Measurements from ENCODE around the gene TM4SF5. TPM values are rescaled to one million over a fixed set of nuclear protein-coding genes. Genes with fewer than 3 reads are reported as not detected.

The TM4SF5 gene, protein sequence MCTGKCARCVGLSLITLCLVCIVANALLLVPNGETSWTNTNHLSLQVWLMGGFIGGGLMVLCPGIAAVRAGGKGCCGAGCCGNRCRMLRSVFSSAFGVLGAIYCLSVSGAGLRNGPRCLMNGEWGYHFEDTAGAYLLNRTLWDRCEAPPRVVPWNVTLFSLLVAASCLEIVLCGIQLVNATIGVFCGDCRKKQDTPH
- total RNA-seq (under 1 TPM in 2 of 7 donors, not detected in 5; 0.31 to 0.83 TPM), polyA plus RNA-seq (not detected)
- long read RNA-seq, donor 1: 0 reads
- long read RNA-seq, donor 2: 0 reads
- long read RNA-seq, donor 3: 0 reads

DNA sequence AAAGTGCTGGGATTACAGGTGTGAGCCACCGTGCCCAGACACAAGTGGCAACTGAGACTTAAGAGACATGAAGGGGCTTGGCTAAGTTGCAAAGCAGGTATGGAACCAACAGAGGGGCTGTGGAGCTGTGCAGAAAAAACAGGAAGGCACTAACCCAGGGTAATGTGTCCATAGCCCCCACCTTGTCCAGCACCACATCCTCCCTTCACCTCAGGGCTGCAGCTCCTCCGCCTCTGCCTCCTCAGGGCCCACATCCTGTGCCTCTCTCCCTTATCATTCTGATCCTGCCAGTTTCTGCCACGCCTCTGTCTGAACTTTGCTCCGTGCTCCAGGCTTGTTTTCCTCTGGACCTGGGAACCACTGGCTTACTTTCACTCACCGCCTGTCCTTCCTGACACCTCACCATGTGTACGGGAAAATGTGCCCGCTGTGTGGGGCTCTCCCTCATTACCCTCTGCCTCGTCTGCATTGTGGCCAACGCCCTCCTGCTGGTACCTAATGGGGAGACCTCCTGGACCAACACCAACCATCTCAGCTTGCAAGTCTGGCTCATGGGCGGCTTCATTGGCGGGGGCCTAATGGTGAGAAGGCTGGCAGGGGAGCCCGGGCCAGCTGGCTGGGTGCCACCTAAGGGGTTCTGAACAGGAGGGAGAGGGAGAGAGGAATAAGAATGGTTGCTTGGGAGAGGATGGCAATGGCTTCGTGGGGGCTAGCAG lies at the start of gene TM4SF5:
TSS of gene TM4SF5 (plus strand) at position 368 of the 716 bp plus-strand sequence. CDS start at position 405, 37 bp downstream.
- DNase-seq: no peak
- WGBS, 3 donors: 56 to 68% (median 58%) methylated on average over 13 of the region's 13 CpGs
- intact Hi-C loops (cut with DNase I): no loop called here
- TF ChIP-seq, protein P1, sequence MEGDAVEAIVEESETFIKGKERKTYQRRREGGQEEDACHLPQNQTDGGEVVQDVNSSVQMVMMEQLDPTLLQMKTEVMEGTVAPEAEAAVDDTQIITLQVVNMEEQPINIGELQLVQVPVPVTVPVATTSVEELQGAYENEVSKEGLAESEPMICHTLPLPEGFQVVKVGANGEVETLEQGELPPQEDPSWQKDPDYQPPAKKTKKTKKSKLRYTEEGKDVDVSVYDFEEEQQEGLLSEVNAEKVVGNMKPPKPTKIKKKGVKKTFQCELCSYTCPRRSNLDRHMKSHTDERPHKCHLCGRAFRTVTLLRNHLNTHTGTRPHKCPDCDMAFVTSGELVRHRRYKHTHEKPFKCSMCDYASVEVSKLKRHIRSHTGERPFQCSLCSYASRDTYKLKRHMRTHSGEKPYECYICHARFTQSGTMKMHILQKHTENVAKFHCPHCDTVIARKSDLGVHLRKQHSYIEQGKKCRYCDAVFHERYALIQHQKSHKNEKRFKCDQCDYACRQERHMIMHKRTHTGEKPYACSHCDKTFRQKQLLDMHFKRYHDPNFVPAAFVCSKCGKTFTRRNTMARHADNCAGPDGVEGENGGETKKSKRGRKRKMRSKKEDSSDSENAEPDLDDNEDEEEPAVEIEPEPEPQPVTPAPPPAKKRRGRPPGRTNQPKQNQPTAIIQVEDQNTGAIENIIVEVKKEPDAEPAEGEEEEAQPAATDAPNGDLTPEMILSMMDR (IDR thresholded peaks at IDR 0.05): no peak
- TF ChIP-seq POLR2A (IDR thresholded peaks at IDR 0.05) (no peak), EP300 (IDR thresholded peaks at IDR 0.05) (no peak)
- H3K27ac ChIP-seq: no peak within 1 kb of the TSS
- H3K36me3 ChIP-seq: no peaks in the 10 kb centered on the region
- no peaks in the 10 kb centered on the region for H3K9me3 ChIP-seq
- no peaks in the 10 kb centered on the region for H3K4me1 ChIP-seq (ENCODE audit: insufficient read depth)
- H3K27me3 ChIP-seq: no peaks in the 10 kb centered on the region
- no peak within 1 kb of the TSS for H3K4me3 ChIP-seq

DNA sequence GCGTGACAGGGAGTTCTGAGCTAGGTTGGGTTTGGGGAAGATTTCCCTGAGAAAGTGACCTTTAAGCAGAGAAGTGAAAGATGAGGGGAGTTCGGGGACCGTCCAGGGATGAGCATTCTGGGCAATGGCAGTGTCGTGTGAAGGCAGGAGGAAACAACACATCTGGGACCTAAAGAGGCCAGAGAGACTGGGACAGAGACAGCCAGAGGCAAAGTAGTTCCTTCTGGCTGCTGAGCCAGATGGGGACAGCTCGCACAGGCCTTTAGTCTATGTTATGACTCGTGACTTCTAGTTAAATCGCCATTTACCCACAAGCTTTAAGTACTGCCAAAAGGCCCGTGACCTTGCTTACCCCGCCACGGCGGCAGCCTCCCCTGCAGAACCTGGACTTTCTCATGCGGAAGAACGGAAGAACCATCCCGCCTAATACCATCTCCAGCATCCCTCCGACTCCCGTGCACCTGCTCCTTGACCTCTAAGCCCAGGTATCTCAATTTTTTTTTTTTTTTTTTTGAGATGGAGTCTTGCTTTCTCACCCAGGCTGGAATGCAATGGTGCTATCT lies 48.9 kb upstream of the TM4SF5 start:
- intact Hi-C loops (cut with DNase I): no loop called here
- TF ChIP-seq, protein P1 (IDR thresholded peaks at IDR 0.05): no peak
- TF ChIP-seq POLR2A (IDR thresholded peaks at IDR 0.05) (no peak), EP300 (IDR thresholded peaks at IDR 0.05) (no peak)
- no peaks in the 10 kb centered on the region for H3K4me1 ChIP-seq (ENCODE audit: insufficient read depth)
- H3K27ac ChIP-seq: no peak overlapping the region
- H3K27me3 ChIP-seq: no peaks in the 10 kb centered on the region
- 83 to 84% (median 84%) methylated on average over 16 of the region's 16 CpGs for WGBS, 3 donors
- H3K4me3 ChIP-seq: no peak overlapping the region
- no peaks in the 10 kb centered on the region for H3K9me3 ChIP-seq
- no peak for DNase-seq
- no peaks in the 10 kb centered on the region for H3K36me3 ChIP-seq

DNA sequence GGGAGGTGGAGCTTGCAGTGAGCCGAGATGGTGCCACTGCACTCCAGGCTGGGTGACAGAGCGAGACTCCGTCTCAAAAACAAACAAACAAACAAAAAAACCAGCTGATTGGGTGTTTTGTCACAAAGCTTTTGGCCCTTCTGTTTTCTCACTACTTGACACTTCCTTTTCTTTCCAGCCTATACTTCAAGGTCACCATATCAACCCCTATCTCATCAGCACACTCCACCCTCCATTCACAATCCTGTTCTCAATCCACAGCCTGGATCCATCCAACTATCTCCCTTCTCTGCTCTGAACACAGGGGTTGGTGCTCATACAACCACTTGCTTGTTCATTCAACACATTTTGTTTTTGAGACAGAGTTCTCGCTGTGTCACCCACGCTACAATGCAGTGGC lies 47.0 kb upstream of the TM4SF5 start:
- no peaks in the 10 kb centered on the region for H3K27me3 ChIP-seq
- TF ChIP-seq EP300 (IDR thresholded peaks at IDR 0.05): no peak
- no peak for TF ChIP-seq POLR2A (IDR thresholded peaks at IDR 0.05)
- TF ChIP-seq, protein P1 (IDR thresholded peaks at IDR 0.05): no peak
- no peak for DNase-seq
- no peaks in the 10 kb centered on the region for H3K9me3 ChIP-seq
- WGBS, 3 donors: 71 to 77% (median 75%) methylated on average over 5 of the region's 5 CpGs
- intact Hi-C loops (cut with DNase I): no loop called here
- no peaks in the 10 kb centered on the region for H3K4me1 ChIP-seq (ENCODE audit: insufficient read depth)
- no peak overlapping the region for H3K4me3 ChIP-seq
- no peak overlapping the region for H3K27ac ChIP-seq
- no peaks in the 10 kb centered on the region for H3K36me3 ChIP-seq

DNA sequence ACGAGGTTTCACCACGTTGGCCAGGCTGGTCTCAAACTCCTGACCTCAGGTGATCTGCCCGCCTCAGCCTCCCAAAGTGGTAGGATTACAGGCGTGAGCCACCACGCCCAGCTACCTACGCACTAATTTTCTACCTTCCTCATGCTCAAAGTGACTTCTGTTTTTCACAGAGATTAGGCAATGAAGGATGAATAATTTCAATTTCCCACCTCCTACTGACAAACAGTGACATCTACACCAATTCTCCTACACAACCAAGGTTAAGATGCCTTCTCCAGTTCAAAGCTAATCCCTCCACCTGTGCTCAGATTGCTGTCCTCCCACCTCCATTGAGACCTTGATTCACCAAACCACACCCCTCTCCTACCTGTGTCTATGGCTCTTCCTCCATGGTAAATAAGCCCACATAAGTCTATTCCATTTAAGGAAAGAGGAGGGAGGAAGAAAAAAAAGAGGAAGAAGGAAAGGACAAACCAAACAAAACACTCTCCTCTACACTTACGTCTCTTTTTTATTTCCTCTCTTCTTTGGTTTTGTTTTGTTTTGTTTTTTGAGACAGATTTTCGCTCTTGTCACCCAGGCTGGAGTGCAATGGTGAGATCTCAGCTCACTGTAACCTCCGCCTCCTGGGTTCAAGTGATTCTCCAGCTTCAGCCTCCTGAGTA lies 45.9 kb upstream of the TM4SF5 start:
- H3K4me1 ChIP-seq (ENCODE audit: insufficient read depth): peaks cover 2% of the 10 kb centered on the region
- no peak for DNase-seq
- TF ChIP-seq POLR2A (IDR thresholded peaks at IDR 0.05): no peak
- no peak for TF ChIP-seq EP300 (IDR thresholded peaks at IDR 0.05)
- TF ChIP-seq, protein P1 (IDR thresholded peaks at IDR 0.05): no peak
- H3K27ac ChIP-seq: no peak overlapping the region
- no peak overlapping the region for H3K4me3 ChIP-seq
- no peaks in the 10 kb centered on the region for H3K9me3 ChIP-seq
- WGBS, 3 donors: 78 to 85% (median 85%) methylated on average over 9 of the region's 9 CpGs
- intact Hi-C loops (cut with DNase I): no loop called here
- no peaks in the 10 kb centered on the region for H3K36me3 ChIP-seq
- H3K27me3 ChIP-seq: no peaks in the 10 kb centered on the region
